OCI-LY3 (cell line): ENCODE measurements around the gene SUN3.

Experiments used
- H2AFZ ChIP-seq: fragments of 200-600, 300-600 bp; shearing (Covaris generic); 2 replicates; pipeline ENCODE4 v1.6.0; 2014; ENCODE audit warnings: antibody characterized with exemption, low read depth, low read length
- H3K27ac ChIP-seq: fragments of 200-600, 300-600 bp; sonication (generic); 2 replicates; pipeline ENCODE4 v1.5.1; 2014; ENCODE audit warnings: mild to moderate bottlenecking, low read length, moderate library complexity, mixed read lengths
- H3K27me3 ChIP-seq: fragments of 200-600, 300-600 bp; sonication (generic); 2 replicates; pipeline ENCODE4 v1.6.1; 2014; ENCODE audit warnings: low read depth, low read length, mixed read lengths
- H3K36me3 ChIP-seq: fragments of 200-600, 300-600 bp; sonication (generic); replicated peaks from 2 replicates; pipeline ENCODE3; 2014; ENCODE audit warnings: low read depth, low read length, mixed read lengths
- H3K4me1 ChIP-seq: fragments of 300-600, 200-600 bp; sonication (generic); 2 replicates; pipeline ENCODE4 v1.6.1; 2014; ENCODE audit warnings: low read length, mixed read lengths
- H3K4me2 ChIP-seq: fragments of 200-600, 300-600 bp; sonication (generic); 2 replicates; pipeline ENCODE4 v1.6.1; 2014; ENCODE audit warnings: low read length, mixed read lengths
- H3K4me3 ChIP-seq: fragments of 300-600, 200-600 bp; sonication (generic); 2 replicates; pipeline ENCODE4 v1.5.1; 2014; ENCODE audit warnings: antibody characterized with exemption, mild to moderate bottlenecking, low read length, moderate library complexity
- H3K79me2 ChIP-seq: fragments of 300-600, 200-600 bp; shearing (Covaris generic); 2 replicates; pipeline ENCODE4 v1.6.1; 2014; ENCODE audit warnings: mild to moderate bottlenecking, low read length, mixed read lengths
- H3K9ac ChIP-seq: fragments of 300-600, 200-600 bp; shearing (Covaris generic); 2 replicates; pipeline ENCODE4 v1.6.0; 2014; ENCODE audit warnings: mild to moderate bottlenecking, low read length, moderate library complexity
- H3K9me3 ChIP-seq: fragments of 200-600, 300-600 bp; shearing (Covaris generic); 2 replicates; pipeline ENCODE4 v1.6.1; 2014; ENCODE audit warnings: low read length, mixed read lengths; ENCODE audit not compliant: insufficient read depth
- H4K20me1 ChIP-seq: fragments of 200-600, 300-600 bp; sonication (generic); 2 replicates; pipeline ENCODE4 v1.6.1; 2016; ENCODE audit warnings: low read length, mixed read lengths; ENCODE audit not compliant: insufficient read depth
- EZH2phosphoT487 ChIP-seq: fragments of 200-600 bp; shearing (Covaris generic); IDR thresholded peaks from 2 replicates; pipeline ENCODE4 v1.6.1; 2018; ENCODE audit warnings: antibody characterized with exemption, mixed run types, low read depth
- TF ChIP-seq, protein P1 (sequence below): fragments of 200-600, 300-600 bp; sonication (generic); IDR thresholded peaks from 2 replicates; pipeline ENCODE4 v1.5.1; 2014; ENCODE audit warnings: antibody characterized with exemption, low read length, low read depth

The SUN3 gene

GRCh38 chr7:47940088-47941013 is 88.6 kb downstream of the SUN3 start:
- Histone ChIP-seq H3K4me3 (no peak overlapping the region), H3K9me3 (no peaks in the 10 kb centered on the region), H3K4me1 (peaks cover 36% of the 10 kb centered on the region), H3K79me2 (no peaks in the 10 kb centered on the region), H3K27me3 (peaks cover 65% of the 10 kb centered on the region), H3K9ac (no peak overlapping the region), H3K36me3 (no peaks in the 10 kb centered on the region), H3K4me2 (no peak overlapping the region), H3K27ac (no peak overlapping the region), H2AFZ (no peak overlapping the region), H4K20me1 (peaks cover 6% of the 10 kb centered on the region; the same call in 1 of the 2 replicates)
- no peak for TF ChIP-seq EZH2phosphoT487
- TF ChIP-seq, protein P1, sequence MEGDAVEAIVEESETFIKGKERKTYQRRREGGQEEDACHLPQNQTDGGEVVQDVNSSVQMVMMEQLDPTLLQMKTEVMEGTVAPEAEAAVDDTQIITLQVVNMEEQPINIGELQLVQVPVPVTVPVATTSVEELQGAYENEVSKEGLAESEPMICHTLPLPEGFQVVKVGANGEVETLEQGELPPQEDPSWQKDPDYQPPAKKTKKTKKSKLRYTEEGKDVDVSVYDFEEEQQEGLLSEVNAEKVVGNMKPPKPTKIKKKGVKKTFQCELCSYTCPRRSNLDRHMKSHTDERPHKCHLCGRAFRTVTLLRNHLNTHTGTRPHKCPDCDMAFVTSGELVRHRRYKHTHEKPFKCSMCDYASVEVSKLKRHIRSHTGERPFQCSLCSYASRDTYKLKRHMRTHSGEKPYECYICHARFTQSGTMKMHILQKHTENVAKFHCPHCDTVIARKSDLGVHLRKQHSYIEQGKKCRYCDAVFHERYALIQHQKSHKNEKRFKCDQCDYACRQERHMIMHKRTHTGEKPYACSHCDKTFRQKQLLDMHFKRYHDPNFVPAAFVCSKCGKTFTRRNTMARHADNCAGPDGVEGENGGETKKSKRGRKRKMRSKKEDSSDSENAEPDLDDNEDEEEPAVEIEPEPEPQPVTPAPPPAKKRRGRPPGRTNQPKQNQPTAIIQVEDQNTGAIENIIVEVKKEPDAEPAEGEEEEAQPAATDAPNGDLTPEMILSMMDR = no peak

DNA sequence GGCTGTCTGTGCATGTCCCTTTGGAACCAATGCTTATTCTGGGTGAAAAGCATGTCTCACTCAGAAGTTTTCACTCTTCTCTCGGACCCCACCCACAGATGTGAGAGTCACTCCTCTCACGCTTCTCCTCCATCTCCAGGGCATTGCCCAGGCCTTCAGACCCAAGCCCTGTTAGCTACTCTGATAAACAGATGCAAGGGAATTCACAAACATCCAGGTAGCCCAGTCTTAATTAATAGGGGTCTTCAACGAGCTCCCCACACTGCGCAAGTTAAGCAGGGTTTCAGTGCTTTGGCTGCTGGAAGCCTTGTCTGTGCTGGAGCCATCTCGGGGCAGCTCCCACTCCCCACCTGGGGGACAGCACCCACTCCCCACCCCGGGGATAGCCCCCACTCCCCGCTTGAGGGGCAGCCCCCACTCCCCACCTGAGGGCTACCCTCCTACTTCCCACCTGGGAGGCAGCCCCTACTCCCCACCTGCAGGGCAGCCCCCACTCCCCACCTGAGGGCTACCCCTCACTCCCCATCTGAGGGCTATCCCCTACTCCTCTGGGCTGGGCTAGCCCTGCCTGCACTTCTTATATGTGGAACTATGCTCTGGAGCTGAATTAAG is 89.4 kb downstream of the SUN3 start:
- H3K27me3 ChIP-seq = peaks cover 71% of the 10 kb centered on the region
- TF ChIP-seq, protein P1 = no peak
- no peak for TF ChIP-seq EZH2phosphoT487
- no peak overlapping the region for H3K27ac ChIP-seq
- no peak overlapping the region for H3K4me3 ChIP-seq
- H3K9me3 ChIP-seq = no peaks in the 10 kb centered on the region
- H3K79me2 ChIP-seq = no peaks in the 10 kb centered on the region
- peak overlapping the region; percentile 93; the same call in 1 of the 2 replicates for H3K4me2 ChIP-seq
- H2AFZ ChIP-seq = no peak overlapping the region
- H3K36me3 ChIP-seq = no peaks in the 10 kb centered on the region
- H3K9ac ChIP-seq = no peak overlapping the region
- peaks cover 6% of the 10 kb centered on the region; the same call in 1 of the 2 replicates for H4K20me1 ChIP-seq
- H3K4me1 ChIP-seq = peaks cover 36% of the 10 kb centered on the region

DNA sequence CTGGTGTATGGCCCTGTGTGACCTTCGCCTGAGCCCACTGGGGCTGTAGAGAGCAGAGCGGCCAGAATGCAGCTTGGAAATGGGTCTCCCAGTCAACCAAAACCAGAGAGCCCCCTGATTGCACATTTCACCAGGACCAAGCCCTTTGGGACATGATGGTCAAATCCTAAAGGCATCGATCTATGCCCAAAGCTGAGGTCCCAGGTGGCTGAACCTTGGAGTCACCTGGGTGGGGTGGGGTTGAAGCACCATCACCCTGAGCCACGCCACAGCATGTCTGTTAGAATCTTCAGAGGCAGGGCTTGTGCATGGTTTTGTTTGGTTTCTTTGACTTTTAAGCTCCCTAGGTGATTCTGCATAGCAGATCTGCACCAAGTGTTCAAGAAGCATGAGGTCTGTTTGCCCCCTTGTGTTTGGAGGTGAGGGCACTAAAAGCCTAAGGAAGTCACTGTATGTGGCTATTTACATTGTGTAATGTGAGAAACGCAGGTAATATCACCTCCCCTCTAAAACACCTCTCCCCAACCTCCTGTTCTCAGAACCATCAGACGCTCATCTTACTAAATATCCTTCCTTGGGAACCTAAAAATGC is 90.2 kb downstream of the SUN3 start:
- Histone ChIP-seq H3K4me3 (peak overlapping the region; percentile 47), H3K9me3 (no peaks in the 10 kb centered on the region), H4K20me1 (peaks cover 6% of the 10 kb centered on the region; the same call in 1 of the 2 replicates), H2AFZ (no peak overlapping the region), H3K79me2 (no peaks in the 10 kb centered on the region), H3K36me3 (no peaks in the 10 kb centered on the region), H3K27ac (peak overlapping the region; percentile 55), H3K27me3 (peaks cover 71% of the 10 kb centered on the region), H3K4me1 (peaks cover 36% of the 10 kb centered on the region), H3K4me2 (peak overlapping the region; percentile 93), H3K9ac (0 out of 2 replicates have a peak overlapping the region, but pooled peaks have one; percentile 9)
- TF ChIP-seq, protein P1 = peak; percentile 65
- no peak for TF ChIP-seq EZH2phosphoT487
